ENCODE results near the gene COL7A1.

COL7A1 gene

DNA sequence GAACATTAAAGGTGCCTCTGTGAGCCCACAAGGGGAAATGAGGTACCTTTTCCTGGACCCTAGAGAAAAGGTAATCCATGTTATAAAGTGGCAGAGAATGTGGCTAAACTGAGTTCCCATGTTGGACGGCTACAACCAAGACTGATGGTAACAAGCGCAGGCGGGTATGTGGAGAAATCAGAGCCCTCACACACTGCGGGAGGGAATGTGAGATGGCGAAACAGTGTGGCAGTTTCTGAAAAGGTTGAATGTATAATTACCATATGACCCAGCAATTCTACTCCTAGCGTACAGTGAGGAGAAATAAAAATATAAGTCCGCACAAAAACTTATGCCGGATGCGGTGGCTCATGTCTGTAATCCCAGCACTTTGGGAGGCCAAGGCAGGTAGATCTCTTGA lies 67.1 kb downstream of the COL7A1 start:
- Histone ChIP-seq H3K36me3 (peaks cover 14% of the 10 kb centered on the region), H3K4me3 (ENCODE audit: low read depth, low read length) (no peak overlapping the region), H3K27ac (no peak overlapping the region), H3K9me3 (ENCODE audit: severe bottlenecking) (no peaks in the 10 kb centered on the region), H3K27me3 (ENCODE audit: insufficient read depth, low read depth, severe bottlenecking) (no peaks in the 10 kb centered on the region)
- no peak for DNase-seq
- TF ChIP-seq, protein P1, sequence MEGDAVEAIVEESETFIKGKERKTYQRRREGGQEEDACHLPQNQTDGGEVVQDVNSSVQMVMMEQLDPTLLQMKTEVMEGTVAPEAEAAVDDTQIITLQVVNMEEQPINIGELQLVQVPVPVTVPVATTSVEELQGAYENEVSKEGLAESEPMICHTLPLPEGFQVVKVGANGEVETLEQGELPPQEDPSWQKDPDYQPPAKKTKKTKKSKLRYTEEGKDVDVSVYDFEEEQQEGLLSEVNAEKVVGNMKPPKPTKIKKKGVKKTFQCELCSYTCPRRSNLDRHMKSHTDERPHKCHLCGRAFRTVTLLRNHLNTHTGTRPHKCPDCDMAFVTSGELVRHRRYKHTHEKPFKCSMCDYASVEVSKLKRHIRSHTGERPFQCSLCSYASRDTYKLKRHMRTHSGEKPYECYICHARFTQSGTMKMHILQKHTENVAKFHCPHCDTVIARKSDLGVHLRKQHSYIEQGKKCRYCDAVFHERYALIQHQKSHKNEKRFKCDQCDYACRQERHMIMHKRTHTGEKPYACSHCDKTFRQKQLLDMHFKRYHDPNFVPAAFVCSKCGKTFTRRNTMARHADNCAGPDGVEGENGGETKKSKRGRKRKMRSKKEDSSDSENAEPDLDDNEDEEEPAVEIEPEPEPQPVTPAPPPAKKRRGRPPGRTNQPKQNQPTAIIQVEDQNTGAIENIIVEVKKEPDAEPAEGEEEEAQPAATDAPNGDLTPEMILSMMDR (IDR thresholded peaks at IDR 0.05; ENCODE audit: low read depth, low read length): no peak

DNA sequence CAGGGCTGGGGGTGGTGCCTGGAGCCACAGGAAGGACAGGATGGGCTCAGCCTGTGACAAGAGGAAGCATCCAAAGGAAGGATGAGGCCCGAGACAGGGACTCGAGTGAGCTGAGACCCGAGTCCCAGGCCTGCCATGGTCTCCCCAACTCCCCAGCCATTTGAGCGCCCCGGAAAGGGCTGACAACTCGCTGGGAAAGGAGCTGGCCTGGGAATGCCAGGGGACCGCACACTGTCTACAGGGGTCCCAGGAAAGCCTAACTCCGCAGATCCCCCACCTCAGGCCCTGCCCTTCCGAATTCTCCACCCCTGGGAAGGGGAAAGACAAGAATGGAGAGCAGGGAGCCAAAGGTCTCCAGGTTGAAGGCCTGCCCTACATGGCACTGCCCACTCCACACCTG lies 70.2 kb downstream of the COL7A1 start:
- DNase-seq: no peak
- Histone ChIP-seq H3K27ac (no peak overlapping the region), H3K36me3 (peaks cover 4% of the 10 kb centered on the region), H3K9me3 (ENCODE audit: severe bottlenecking) (no peaks in the 10 kb centered on the region), H3K4me3 (ENCODE audit: low read depth, low read length) (no peak overlapping the region), H3K27me3 (ENCODE audit: insufficient read depth, low read depth, severe bottlenecking) (no peaks in the 10 kb centered on the region)
- TF ChIP-seq, protein P1 (IDR thresholded peaks at IDR 0.05; ENCODE audit: low read depth, low read length): no peak

DNA sequence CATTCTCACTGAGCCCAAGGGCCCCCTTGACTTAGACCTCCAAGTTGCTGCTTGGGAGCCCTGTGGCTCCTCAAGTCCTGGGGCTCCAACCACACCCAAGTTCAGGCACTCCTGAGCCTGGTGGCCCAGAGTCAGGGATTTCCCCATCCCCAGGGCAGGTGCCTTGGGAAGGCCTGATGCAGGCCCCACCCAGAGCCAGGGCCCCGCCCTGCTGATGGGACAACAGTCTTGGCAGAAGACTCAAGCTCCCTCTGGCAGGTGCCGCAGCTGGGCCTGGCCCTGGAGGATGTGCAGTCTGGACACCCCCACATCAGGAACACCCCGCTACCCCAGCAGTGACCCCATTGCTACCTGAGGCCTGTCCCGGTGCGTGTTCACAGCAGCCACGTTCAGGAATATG lies 73.5 kb downstream of the COL7A1 start:
- no peaks in the 10 kb centered on the region for H3K9me3 ChIP-seq (ENCODE audit: severe bottlenecking)
- no peak overlapping the region for H3K4me3 ChIP-seq (ENCODE audit: low read depth, low read length)
- no peak for DNase-seq
- no peak overlapping the region for H3K27ac ChIP-seq
- no peaks in the 10 kb centered on the region for H3K36me3 ChIP-seq
- no peaks in the 10 kb centered on the region for H3K27me3 ChIP-seq (ENCODE audit: insufficient read depth, low read depth, severe bottlenecking)
- TF ChIP-seq, protein P1 (IDR thresholded peaks at IDR 0.05; ENCODE audit: low read depth, low read length): no peak

DNA sequence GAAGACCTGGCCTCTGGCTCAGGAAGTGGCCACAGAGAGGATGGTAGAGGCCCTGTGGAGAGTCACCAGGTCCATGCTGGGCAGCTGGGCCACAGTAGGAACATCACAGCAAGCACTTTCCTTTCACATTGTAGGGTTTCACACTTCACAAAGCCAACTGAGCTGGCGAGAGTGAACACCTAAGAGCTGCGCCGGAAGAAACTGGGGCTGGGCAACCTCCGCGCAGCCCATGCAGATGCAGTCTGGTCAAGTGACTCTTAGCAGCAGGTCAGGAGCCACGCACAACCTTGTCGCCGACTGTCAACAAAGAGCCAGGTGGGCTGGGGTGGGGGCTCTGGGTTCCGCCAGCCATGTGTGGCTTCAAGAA lies 75.9 kb downstream of the COL7A1 start:
- H3K36me3 ChIP-seq: no peaks in the 10 kb centered on the region
- H3K4me3 ChIP-seq (ENCODE audit: low read depth, low read length): no peak overlapping the region
- H3K9me3 ChIP-seq (ENCODE audit: severe bottlenecking): no peaks in the 10 kb centered on the region
- H3K27ac ChIP-seq: no peak overlapping the region
- TF ChIP-seq, protein P1 (IDR thresholded peaks at IDR 0.05; ENCODE audit: low read depth, low read length): no peak
- no peaks in the 10 kb centered on the region for H3K27me3 ChIP-seq (ENCODE audit: insufficient read depth, low read depth, severe bottlenecking)
- DNase-seq: no peak

DNA sequence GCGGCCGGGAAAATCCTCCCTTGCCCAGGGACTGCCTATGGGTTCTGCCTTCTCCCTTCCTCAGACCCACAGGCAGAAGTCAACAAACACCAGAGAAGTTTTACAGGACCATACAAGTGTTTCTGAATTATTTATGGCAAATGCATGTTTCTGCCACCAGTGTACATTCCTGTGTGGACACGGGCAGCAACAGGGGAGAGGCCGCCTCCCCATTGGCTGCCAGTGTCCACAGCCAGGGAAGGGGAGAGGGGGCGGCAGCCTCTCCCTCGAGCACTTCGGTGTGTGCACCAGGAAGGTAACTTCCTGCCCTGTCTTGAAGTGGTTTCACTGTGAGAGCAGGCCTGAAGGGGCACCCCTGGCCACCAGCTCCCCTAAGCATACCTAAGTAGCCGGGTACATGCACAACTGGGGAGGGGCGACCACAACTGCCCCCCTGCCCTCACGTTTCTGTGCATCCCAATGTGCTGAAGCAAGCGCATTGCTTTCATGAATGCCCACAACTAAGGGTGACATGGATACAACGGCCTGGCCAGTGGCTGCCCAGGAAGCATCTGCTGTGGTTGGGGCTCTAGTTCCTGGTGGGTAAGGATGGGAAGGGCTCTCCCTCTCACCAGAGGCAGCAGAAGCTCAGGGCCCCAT lies 76.4 kb downstream of the COL7A1 start:
- Histone ChIP-seq H3K27me3 (ENCODE audit: insufficient read depth, low read depth, severe bottlenecking) (no peaks in the 10 kb centered on the region), H3K4me3 (ENCODE audit: low read depth, low read length) (no peak overlapping the region), H3K9me3 (ENCODE audit: severe bottlenecking) (no peaks in the 10 kb centered on the region), H3K27ac (no peak overlapping the region), H3K36me3 (no peaks in the 10 kb centered on the region)
- no peak for DNase-seq
- TF ChIP-seq, protein P1 (IDR thresholded peaks at IDR 0.05; ENCODE audit: low read depth, low read length): no peak

DNA sequence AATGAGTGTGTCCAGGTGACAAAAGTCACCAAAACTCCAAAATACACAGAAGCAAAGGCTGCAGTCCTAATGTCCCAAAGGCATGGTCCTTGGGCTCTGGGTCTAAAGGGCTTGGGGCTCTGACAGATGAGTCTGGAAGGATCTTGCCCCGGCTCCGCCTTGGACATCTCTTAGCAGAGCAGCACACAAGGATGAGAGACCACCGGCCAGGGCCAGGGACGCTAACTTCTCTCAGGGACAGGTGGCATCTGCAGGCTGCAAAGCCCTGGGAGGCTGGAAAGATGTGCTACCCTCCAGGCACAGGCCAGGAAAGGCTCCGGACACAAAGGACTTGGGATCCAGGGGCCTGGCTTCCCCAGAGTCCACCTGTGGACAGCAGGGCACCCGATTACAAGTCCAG lies 77.1 kb downstream of the COL7A1 start:
- Histone ChIP-seq H3K27ac (no peak overlapping the region), H3K36me3 (no peaks in the 10 kb centered on the region)
- no peak for DNase-seq

More for the DNA sequence above, 77.1 kb downstream of the COL7A1 start:
- no peaks in the 10 kb centered on the region for H3K9me3 ChIP-seq (ENCODE audit: severe bottlenecking)
- no peak overlapping the region for H3K4me3 ChIP-seq (ENCODE audit: low read depth, low read length)
- TF ChIP-seq, protein P1 (IDR thresholded peaks at IDR 0.05; ENCODE audit: low read depth, low read length): no peak
- H3K27me3 ChIP-seq (ENCODE audit: insufficient read depth, low read depth, severe bottlenecking): no peaks in the 10 kb centered on the region

Data from WERI-Rb-1 (cell line).